Right lobe of liver (tissue), 4 donors: ENCODE data around the gene TSPO.

Source experiments
- POLR2A ChIP-seq: fragments of 450-650 bp; IDR thresholded peaks from one replicate; pipeline ENCODE4 v1.6.1; 2017; ENCODE audit warnings: antibody characterized with exemption, mild to moderate bottlenecking
- TF ChIP-seq, protein P1 (sequence below), 4 donors: fragments of 200-600 bp in 3 of 4; fragments of 450-650 bp in 1 of 4; IDR thresholded peaks; one replicate each; pipeline versions ENCODE4 v1.5.1 to v1.8.0; 2016 to 2022; ENCODE audit warnings: antibody characterized with exemption in 4 of 4, mild to moderate bottlenecking in 2 of 4
- donor health status: DM: no; HTN: no; CAD: no.
- donor health status: DM: no; HTN: no; CAD: no.
- donor health status: DM: no; HTN: yes; CAD: no.

DNA sequence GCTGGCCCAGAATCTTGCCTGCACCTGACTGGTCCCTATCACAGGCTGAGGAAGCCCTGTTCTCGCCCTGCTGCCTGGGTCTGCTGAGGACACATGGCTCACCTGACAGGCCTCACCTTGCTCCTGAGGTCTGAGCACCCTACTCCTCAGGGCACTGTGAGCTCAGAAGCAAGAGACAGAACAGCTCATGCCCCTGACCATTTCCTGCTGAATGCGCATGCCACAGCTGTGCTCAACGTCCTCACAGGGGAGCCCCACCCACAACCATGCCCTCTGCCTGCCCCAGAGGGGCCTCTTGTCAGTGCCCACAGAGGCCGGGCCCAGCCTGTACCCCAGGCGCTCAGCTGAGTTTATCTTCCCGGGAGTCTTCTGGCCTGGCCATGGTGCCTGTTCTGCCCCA lies 2.8 kb upstream of the TSPO start:
- TF ChIP-seq, protein P1, sequence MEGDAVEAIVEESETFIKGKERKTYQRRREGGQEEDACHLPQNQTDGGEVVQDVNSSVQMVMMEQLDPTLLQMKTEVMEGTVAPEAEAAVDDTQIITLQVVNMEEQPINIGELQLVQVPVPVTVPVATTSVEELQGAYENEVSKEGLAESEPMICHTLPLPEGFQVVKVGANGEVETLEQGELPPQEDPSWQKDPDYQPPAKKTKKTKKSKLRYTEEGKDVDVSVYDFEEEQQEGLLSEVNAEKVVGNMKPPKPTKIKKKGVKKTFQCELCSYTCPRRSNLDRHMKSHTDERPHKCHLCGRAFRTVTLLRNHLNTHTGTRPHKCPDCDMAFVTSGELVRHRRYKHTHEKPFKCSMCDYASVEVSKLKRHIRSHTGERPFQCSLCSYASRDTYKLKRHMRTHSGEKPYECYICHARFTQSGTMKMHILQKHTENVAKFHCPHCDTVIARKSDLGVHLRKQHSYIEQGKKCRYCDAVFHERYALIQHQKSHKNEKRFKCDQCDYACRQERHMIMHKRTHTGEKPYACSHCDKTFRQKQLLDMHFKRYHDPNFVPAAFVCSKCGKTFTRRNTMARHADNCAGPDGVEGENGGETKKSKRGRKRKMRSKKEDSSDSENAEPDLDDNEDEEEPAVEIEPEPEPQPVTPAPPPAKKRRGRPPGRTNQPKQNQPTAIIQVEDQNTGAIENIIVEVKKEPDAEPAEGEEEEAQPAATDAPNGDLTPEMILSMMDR (IDR thresholded peaks at IDR 0.05), result no peak
- no peak for TF ChIP-seq POLR2A
